Activated CD4-positive, CD25-positive, alpha-beta regulatory T cell (primary cell): ENCODE data around the gene GLT8D2.
A peak's percentile ranks its signal among the peaks of the same experiment; 100 is the strongest.

Experiments used
- DNase-seq, 4 experiments: peaks; one replicate each; lab custom pipeline; 2025; lab: John Stamatoyannopoulos, UW

The GLT8D2 gene

GRCh38 chr12:104049903-104050356 is at the start of gene GLT8D2:
Gene GLT8D2, minus strand, starts transcription at chr12:104050187. Its CDS starts 30,539 bp downstream, at chr12:104019648.
- no peak for DNase-seq

GRCh38 chr12:104097954-104098353 is 48.0 kb upstream of the GLT8D2 start:
- DNase-seq: no peak

GRCh38 chr12:104095289-104095688 is 45.3 kb upstream of the GLT8D2 start:
- DNase-seq: no peak

- DNase-seq: no peak
Observed at GRCh38 chr12:104094284-104094683, 44.3 kb upstream of the GLT8D2 start.

GRCh38 chr12:104091136-104091535 is 41.1 kb upstream of the GLT8D2 start:
- DNase-seq: no peak

GRCh38 chr12:104090685-104091084 is 40.7 kb upstream of the GLT8D2 start:
- no peak for DNase-seq

- no peak for DNase-seq
Observed at GRCh38 chr12:104083769-104084475, 33.9 kb upstream of the GLT8D2 start.

- DNase-seq: no peak
Observed at GRCh38 chr12:104080764-104081163, 30.8 kb upstream of the GLT8D2 start.

- no peak for DNase-seq
Observed at GRCh38 chr12:104079024-104079423, 29.0 kb upstream of the GLT8D2 start.

- DNase-seq: no peak
Observed at GRCh38 chr12:104073699-104074098, 23.7 kb upstream of the GLT8D2 start.

- DNase-seq: no peak
Observed at GRCh38 chr12:104072099-104072498, 22.1 kb upstream of the GLT8D2 start.

- no peak for DNase-seq
Observed at GRCh38 chr12:104064842-104065427, 14.9 kb upstream of the GLT8D2 start.

GRCh38 chr12:104064031-104064841 is 14.2 kb upstream of the GLT8D2 start, which contains the start of gene HCFC2:
Gene HCFC2, plus strand, starts transcription at chr12:104064531. Its CDS starts 30 bp downstream, at chr12:104064561.
- peak; percentile 61 to 81 (median 74) for DNase-seq

GRCh38 chr12:104063712-104064030 is 13.7 kb upstream of the GLT8D2 start:
- no peak for DNase-seq

GRCh38 chr12:104060791-104061190 is 10.8 kb upstream of the GLT8D2 start:
- no peak for DNase-seq

- DNase-seq: no peak
Observed at GRCh38 chr12:104059963-104060362, 10.0 kb upstream of the GLT8D2 start.

GRCh38 chr12:104058802-104059201 is 8.8 kb upstream of the GLT8D2 start:
- no peak for DNase-seq

- DNase-seq: no peak
Observed at GRCh38 chr12:104057771-104058197, 7.8 kb upstream of the GLT8D2 start.

- no peak for DNase-seq
Observed at GRCh38 chr12:104056419-104056972, 6.5 kb upstream of the GLT8D2 start.

GRCh38 chr12:104055686-104056388 is 5.8 kb upstream of the GLT8D2 start:
- DNase-seq: no peak

- DNase-seq: no peak
Observed at GRCh38 chr12:104054681-104055346, 4.8 kb upstream of the GLT8D2 start.
